K562 (cell line): ENCODE measurements around the gene IRX5. TPM values are rescaled to one million over a fixed set of nuclear protein-coding genes. Genes with fewer than 3 reads are reported as not detected.

Source experiments
- BCLAF1 ChIP-seq, 2 experiments: fragments of 450-650 bp in 1 of 2; IDR thresholded peaks; 2 replicates each; pipeline ENCODE4 v1.6.1; 2011 to 2017; ENCODE audit warnings: low read depth in 2 of 2, antibody characterized with exemption in 1 of 2, borderline replicate concordance in 1 of 2, low read length in 1 of 2, mild to moderate bottlenecking in 1 of 2, mixed read lengths in 1 of 2; ENCODE audit not compliant: control insufficient read depth in 1 of 2
- TAF9B ChIP-seq: fragments of 450-650 bp; IDR thresholded peaks from 2 replicates; pipeline ENCODE4 v1.6.1; 2018; ENCODE audit warnings: mild to moderate bottlenecking; ENCODE audit not compliant: partially characterized antibody
- ZBTB40 ChIP-seq, 2 experiments: fragments of 450-650 bp in 1 of 2; sonication (generic) in 1 of 2; formaldehyde crosslinking in 1 of 2; IDR thresholded peaks; 2 replicates each; pipeline versions ENCODE4 v1.7.1 to v1.9.0; 2016 to 2022; ENCODE audit warnings: inconsistent platforms in 1 of 2, mild to moderate bottlenecking in 1 of 2, missing genetic modification reagents in 1 of 2
- ZFP1 ChIP-seq: fragments of 450-650 bp; formaldehyde crosslinking; IDR thresholded peaks from 2 replicates; pipeline ENCODE4 v1.4.0; 2020; ENCODE audit warnings: mild to moderate bottlenecking, mixed read lengths
- ZNF639 ChIP-seq, 2 experiments: fragments of 200-800 bp in 1 of 2; sonication (Bioruptor generic) in 1 of 2; sonication (generic) in 1 of 2; formaldehyde crosslinking in 1 of 2; IDR thresholded peaks in 1 of 2; conservative IDR thresholded peaks in 1 of 2; 2 replicates each; pipeline versions ENCODE4 v1.5.0 to v1.6.1; 2016 to 2020; ENCODE audit warnings: missing compliant biosample characterization in 1 of 2, missing genetic modification characterization in 1 of 2, missing genetic modification reagents in 1 of 2
- polyA plus RNA-seq, 8 experiments: library from polyadenylated mRNA; depleted of rRNA in 4 of 8; stranded (reverse) in 5 of 8; unstranded in 3 of 8; fragments of >200 nt; fragmentation: Nextera tagmentation in 2 of 8; fragmentation: Illumina TruSeq in 1 of 8; extraction: Ambion mirVana in 2 of 8; extraction: Trizol in 1 of 8; gene quantifications; 2 replicates each; pipeline versions ENCODE4 v1.2.1 to v1.2.3, GENCODE V29; 2011 to 2014; ENCODE audit warnings: inconsistent platforms in 1 of 8, missing spikeins in 1 of 8
- total RNA-seq, 7 experiments: library from RNA; depleted of rRNA in 6 of 7; stranded (reverse); fragments of >200 nt in 6 of 7; fragmentation: Illumina TruSeq in 2 of 7; extraction: Trizol in 2 of 7; gene quantifications; 2 replicates each; pipeline versions ENCODE4 v1.2.1 to v1.2.3, GENCODE V29; 2011 to 2021; ENCODE audit warnings: low replicate concordance in 1 of 7

IRX5 gene
- total and polyA plus RNA-seq, 9 of the 15 experiments (the other 6 are each of a cell fraction or from before 2014, with no cell fraction given): 0.20 to 4.2 (median 0.94) TPM

GRCh38 chr16:54931120-54932014, 702 bp downstream of the IRX5 start (continued):
- TF ChIP-seq ZBTB40 (IDR thresholded peaks at IDR 0.05) (peak; percentile 43; the same call in 1 of the 2 replicates), ZBTB40 (CRISPR knock-in tag; IDR thresholded peaks at IDR 0.05) (no peak), ZNF639 (CRISPR knock-in tag; conservative IDR thresholded peaks at IDR 0.05 in 1 of 2, IDR thresholded peaks at IDR 0.05 in 1 of 2) (0 out of 4 replicates have a peak, but pooled peaks of 1 of the 2 experiments have one; percentile 30), BCLAF1 (IDR thresholded peaks at IDR 0.05; ENCODE audit: borderline replicate concordance in 1 of 2, control insufficient read depth in 1 of 2, low read depth in 2 of 2, low read length in 1 of 2) (no peak), TAF9B (no peak), ZFP1 (CRISPR knock-in tag) (no peak)
